Panc1 (cell line): ENCODE data around the gene DENND6B. TPM values are rescaled to one million over a fixed set of nuclear protein-coding genes. Genes with fewer than 3 reads are reported as not detected.

Experiments
- ATAC-seq: fragments of 200-7000 bp; cut with Tn5 transposase; 2 replicates; pipeline ENCODE4 v1.9.1; 2020; ENCODE audit warnings: mild to moderate bottlenecking, moderate library complexity
- BruUV-seq: library from RNA; stranded (reverse); fragments of 400-500 nt; replicated peaks from 2 replicates; lab custom pipeline; 2021; lab: Mats Ljungman, UMichigan
- CTCF ChIA-PET: fragments of 300-600 bp; sonication (Branson Sonifier 250); formaldehyde crosslinking; loops from one replicate; lab custom pipeline; 2022; ENCODE audit warnings: antibody characterized with exemption; lab: Charles Lee
- POLR2A ChIA-PET: fragments of 300-600 bp; sonication (Branson Sonifier 250); formaldehyde crosslinking; loops from one replicate; lab custom pipeline; 2022; ENCODE audit warnings: antibody characterized with exemption; lab: Charles Lee
- DNase-seq: peaks from one replicate; pipeline ENCODE4 v3.0.0-alpha.2; 2010; ENCODE audit warnings: low read depth, low spot score
- H3K27ac ChIP-seq: 2 replicates; pipeline ENCODE4 v1.5.1; 2011; ENCODE audit warnings: mild to moderate bottlenecking, low read length, inconsistent platforms
- H3K27me3 ChIP-seq: fragments of 200-500 bp; sonication (Bioruptor generic); 2 replicates; pipeline ENCODE4 v1.6.0; 2014; ENCODE audit warnings: low read length, inconsistent platforms; ENCODE audit not compliant: control insufficient read depth, insufficient read depth
- H3K36me3 ChIP-seq: fragments of 200-500 bp; sonication (Bioruptor generic); 2 replicates; pipeline ENCODE4 v1.5.1; 2014; ENCODE audit warnings: inconsistent platforms, mild to moderate bottlenecking, low read length, moderate library complexity; ENCODE audit not compliant: control insufficient read depth, insufficient read depth
- H3K4me1 ChIP-seq: 2 replicates; pipeline ENCODE4 v1.5.1; 2011; ENCODE audit warnings: inconsistent platforms, mild to moderate bottlenecking, low read length, moderate library complexity; ENCODE audit not compliant: control insufficient read depth, insufficient read depth
- H3K4me3 ChIP-seq, 2 experiments: 2 replicates each; pipeline ENCODE4 v1.5.1; 2011 to 2012; ENCODE audit warnings: low read depth in 2 of 2, low read length in 2 of 2, mild to moderate bottlenecking in 2 of 2, inconsistent platforms in 1 of 2, moderate library complexity in 1 of 2
- H3K9me3 ChIP-seq: fragments of 200-500 bp; sonication (Bioruptor generic); 2 replicates; pipeline ENCODE4 v1.5.1; 2014; ENCODE audit warnings: low read depth, mild to moderate bottlenecking, inconsistent platforms, low read length, moderate library complexity; ENCODE audit not compliant: control insufficient read depth, insufficient read depth
- CTCF ChIP-seq: fragments of 450-650 bp; IDR thresholded peaks from 2 replicates; pipeline ENCODE4 v1.5.1; 2017; ENCODE audit warnings: mild to moderate bottlenecking
- POLR2AphosphoS5 ChIP-seq: IDR thresholded peaks from 2 replicates; pipeline ENCODE4 v1.6.1; 2012; ENCODE audit warnings: mild to moderate bottlenecking, low read depth, low read length, moderate library complexity
- SIN3A ChIP-seq: IDR thresholded peaks from 2 replicates; pipeline ENCODE4 v1.6.1; 2012; ENCODE audit warnings: low read depth, mild to moderate bottlenecking, low read length, moderate library complexity, borderline replicate concordance; ENCODE audit not compliant: insufficient read depth
- TCF7L2 ChIP-seq: IDR thresholded peaks from 2 replicates; pipeline ENCODE4 v1.6.1; 2011; ENCODE audit warnings: mild to moderate bottlenecking, low read depth, low read length, inconsistent platforms
- in situ Hi-C: cut with HindIII; loops from 2 replicates; pipeline ENCODE4 v1.10.0; 2016; ENCODE audit warnings: low sequenced_read_pairs, low pct_unique_long_range_greater_than_20kb
- intact Hi-C: fragments of 100-400 bp; cut with micrococcal nuclease; formaldehyde crosslinking; loops from one replicate; pipeline ENCODE4 v1.10.0; 2022; ENCODE audit not compliant: unreplicated experiment
- total RNA-seq: library from RNA; stranded (reverse); gene quantifications from one replicate; pipeline ENCODE4 v1.2.1, GENCODE V29; 2021; ENCODE audit not compliant: unreplicated experiment
- TF ChIP-seq, protein P1 (sequence below), 2 experiments: IDR thresholded peaks; 2 replicates each; pipeline ENCODE4 v1.6.1; 2011 to 2012; ENCODE audit warnings: low read depth in 2 of 2, control low read depth in 1 of 2, low read length in 1 of 2, mild to moderate bottlenecking in 1 of 2, moderate library complexity in 1 of 2; ENCODE audit not compliant: insufficient read depth in 1 of 2

DENND6B gene
- total RNA-seq, 1 experiment from 2014 or later: 5.8 TPM

DNA sequence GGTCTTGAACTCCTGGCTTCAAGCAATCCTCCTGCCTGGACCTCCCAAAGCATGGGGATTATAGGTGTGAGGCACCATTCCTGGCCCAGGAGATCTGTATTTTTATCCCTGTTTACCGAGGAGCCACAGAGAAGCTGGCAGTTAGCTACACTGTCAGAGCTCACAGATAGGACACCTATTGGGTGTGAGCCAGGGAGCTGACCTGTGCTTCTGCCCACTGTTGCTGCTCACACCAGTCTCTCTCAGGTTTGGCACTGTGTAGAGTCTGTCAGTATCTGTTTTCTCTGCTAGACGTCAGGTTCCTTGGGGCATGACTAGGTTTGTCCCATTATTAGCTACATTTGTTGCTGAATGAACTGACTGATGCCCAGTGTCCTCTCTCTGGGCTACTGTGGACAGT lies 33.8 kb upstream of the DENND6B start:
- no TSS peak for BruUV-seq
- H3K27me3 ChIP-seq: no peaks in the 10 kb centered on the region
- intact Hi-C loops (no loop called here), in situ Hi-C loops (no loop called here)
- H3K36me3 ChIP-seq: no peaks in the 10 kb centered on the region
- TF ChIP-seq, protein P1, sequence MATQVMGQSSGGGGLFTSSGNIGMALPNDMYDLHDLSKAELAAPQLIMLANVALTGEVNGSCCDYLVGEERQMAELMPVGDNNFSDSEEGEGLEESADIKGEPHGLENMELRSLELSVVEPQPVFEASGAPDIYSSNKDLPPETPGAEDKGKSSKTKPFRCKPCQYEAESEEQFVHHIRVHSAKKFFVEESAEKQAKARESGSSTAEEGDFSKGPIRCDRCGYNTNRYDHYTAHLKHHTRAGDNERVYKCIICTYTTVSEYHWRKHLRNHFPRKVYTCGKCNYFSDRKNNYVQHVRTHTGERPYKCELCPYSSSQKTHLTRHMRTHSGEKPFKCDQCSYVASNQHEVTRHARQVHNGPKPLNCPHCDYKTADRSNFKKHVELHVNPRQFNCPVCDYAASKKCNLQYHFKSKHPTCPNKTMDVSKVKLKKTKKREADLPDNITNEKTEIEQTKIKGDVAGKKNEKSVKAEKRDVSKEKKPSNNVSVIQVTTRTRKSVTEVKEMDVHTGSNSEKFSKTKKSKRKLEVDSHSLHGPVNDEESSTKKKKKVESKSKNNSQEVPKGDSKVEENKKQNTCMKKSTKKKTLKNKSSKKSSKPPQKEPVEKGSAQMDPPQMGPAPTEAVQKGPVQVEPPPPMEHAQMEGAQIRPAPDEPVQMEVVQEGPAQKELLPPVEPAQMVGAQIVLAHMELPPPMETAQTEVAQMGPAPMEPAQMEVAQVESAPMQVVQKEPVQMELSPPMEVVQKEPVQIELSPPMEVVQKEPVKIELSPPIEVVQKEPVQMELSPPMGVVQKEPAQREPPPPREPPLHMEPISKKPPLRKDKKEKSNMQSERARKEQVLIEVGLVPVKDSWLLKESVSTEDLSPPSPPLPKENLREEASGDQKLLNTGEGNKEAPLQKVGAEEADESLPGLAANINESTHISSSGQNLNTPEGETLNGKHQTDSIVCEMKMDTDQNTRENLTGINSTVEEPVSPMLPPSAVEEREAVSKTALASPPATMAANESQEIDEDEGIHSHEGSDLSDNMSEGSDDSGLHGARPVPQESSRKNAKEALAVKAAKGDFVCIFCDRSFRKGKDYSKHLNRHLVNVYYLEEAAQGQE (IDR thresholded peaks at IDR 0.05; ENCODE audit: insufficient read depth in 1 of 2, low read depth in 2 of 2, low read length in 1 of 2): no peak
- TF ChIP-seq TCF7L2 (no peak), SIN3A (no peak), POLR2AphosphoS5 (no peak), CTCF (no peak)
- DNase-seq (no peak), ATAC-seq (no peak)
- H3K9me3 ChIP-seq: no peaks in the 10 kb centered on the region
- H3K4me1 ChIP-seq: no peaks in the 10 kb centered on the region; the same call in none of the 2 replicates
- POLR2A ChIA-PET: no interaction called here
- CTCF ChIA-PET: no interaction called here
- H3K4me3 ChIP-seq: no peak overlapping the region
- no peak overlapping the region for H3K27ac ChIP-seq

DNA sequence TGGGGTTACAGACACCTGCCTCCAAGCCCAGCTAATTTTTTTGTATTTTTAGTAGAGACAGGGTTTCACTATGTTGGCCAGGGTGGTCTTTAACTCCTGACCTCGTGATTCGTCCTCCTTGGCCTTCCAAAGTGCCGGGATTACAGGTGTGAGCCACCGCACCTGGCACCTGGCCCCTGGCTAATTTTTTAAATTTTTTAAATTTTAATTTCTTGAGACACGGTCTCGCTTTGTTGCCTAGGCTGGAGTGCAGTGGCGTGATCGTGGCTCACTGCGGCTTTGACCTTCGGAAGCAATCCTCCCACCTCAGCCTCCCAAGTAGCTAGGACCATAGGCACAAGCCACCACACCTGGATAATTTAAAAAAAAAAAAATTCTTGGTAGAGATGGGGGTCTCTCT lies 30.9 kb upstream of the DENND6B start:
- H3K4me3 ChIP-seq: no peak overlapping the region
- H3K4me1 ChIP-seq: no peaks in the 10 kb centered on the region; the same call in 1 of the 2 replicates
- intact Hi-C loops: no loop called here
- H3K9me3 ChIP-seq: no peaks in the 10 kb centered on the region
- no peak overlapping the region for H3K27ac ChIP-seq
- no peaks in the 10 kb centered on the region for H3K27me3 ChIP-seq
- POLR2A ChIA-PET: no interaction called here
- in situ Hi-C loops: no loop called here
- DNase-seq (no peak), ATAC-seq (no peak)
- no peak for TF ChIP-seq POLR2AphosphoS5
- TF ChIP-seq TCF7L2: no peak
- TF ChIP-seq SIN3A: no peak
- TF ChIP-seq CTCF: no peak
- TF ChIP-seq, protein P1 (IDR thresholded peaks at IDR 0.05; ENCODE audit: insufficient read depth in 1 of 2, low read depth in 2 of 2, low read length in 1 of 2): no peak
- H3K36me3 ChIP-seq: no peaks in the 10 kb centered on the region
- CTCF ChIA-PET: no interaction called here
- no TSS peak for BruUV-seq
